A549 treated with GW870086 at 1 μM for 4 hours (cell line): Measurements from ENCODE around the gene PTPN7. TPM values are rescaled to one million over a fixed set of nuclear protein-coding genes. Genes with fewer than 3 reads are reported as not detected.

Experiments
- total RNA-seq: library from RNA; stranded (reverse); fragments of 200-300 nt; extraction: Qiagen RNA extraction; gene quantifications from 5 replicates; pipeline ENCODE4 v1.2.3, GENCODE V29; 2022; ENCODE audit warnings: low read depth

Gene PTPN7
- total RNA-seq, result not detected in 5 replicates

GRCh38 chr1:202160377-202160940 is at the start of gene PTPN7:
Gene PTPN7, minus strand, starts transcription at chr1:202160602. Its CDS starts 1,200 bp downstream, at chr1:202159402.

GRCh38 chr1:202193614-202194327 is 33.4 kb upstream of the PTPN7 start, which contains the start of gene LGR6:
Gene LGR6, plus strand, starts transcription at chr1:202193799. Its CDS starts 191 bp downstream, at chr1:202193990.

GRCh38 chr1:202144402-202145067 is 15.9 kb downstream of the PTPN7 start, which contains the start of gene ARL8A:
Gene ARL8A, minus strand, starts transcription at chr1:202144737. Its CDS starts 165 bp downstream, at chr1:202144572.

GRCh38 chr1:202122639-202123335 is 37.6 kb downstream of the PTPN7 start, which contains the start of gene GPR37L1:
Gene GPR37L1, plus strand, starts transcription at chr1:202122917. Its CDS starts 47 bp downstream, at chr1:202122964.

Other genes with a start within 250 kb of the PTPN7 start
- gene LMOD1, start 214.1 kb downstream of the PTPN7 start, total RNA-seq, result not detected in 5 replicates
- 96.8 to 122 TPM (median 103 TPM) in 5 replicates for gene TIMM17A, start 205.1 kb downstream of the PTPN7 start, total RNA-seq
- gene RNPEP, start 178.0 kb downstream of the PTPN7 start, total RNA-seq, result 78.8 to 89.9 TPM (median 86.4 TPM) in 5 replicates
- gene ELF3, start 150.0 kb downstream of the PTPN7 start, total RNA-seq, result 182 to 260 TPM (median 231 TPM) in 5 replicates
- gene GPR37L1, start 37.7 kb downstream of the PTPN7 start, total RNA-seq, result 0.15 to 0.21 TPM (median 0.16 TPM) in 5 replicates
- gene ARL8A, start 15.9 kb downstream of the PTPN7 start, total RNA-seq, result 44.0 to 54.7 TPM (median 48.4 TPM) in 5 replicates
- 0.31 to 0.79 TPM (median 0.55 TPM) in 5 replicates for gene LGR6, start 33.2 kb upstream of the PTPN7 start, total RNA-seq
- 69.3 to 75.7 TPM (median 73.1 TPM) in 5 replicates for gene UBE2T, start 181.3 kb upstream of the PTPN7 start, total RNA-seq
- 1.1 to 2.9 TPM (median 2.3 TPM) in 5 replicates for gene PPP1R12B, start 188.1 kb upstream of the PTPN7 start, total RNA-seq